T-helper 2 cell treated with Interferon-gamma antibody and Interleukin-4, amounts not matched to agents 5 μg/mL and 100 μg/mL, for 36 hours (primary cell): ENCODE results near the gene USO1.
"Not testable (repeated sequence)": the region's sequence is repeated elsewhere in the genome, so short reads cannot be mapped to it uniquely, and the experiment has no call there.

Experiments
- DNase-seq: peaks from one replicate; pipeline ENCODE4 v3.0.0; 2021; ENCODE audit warnings: low spot score
- H3K27ac Mint-ChIP-seq: one replicate; pipeline ENCODE4 v1.8.0; 2021; ENCODE audit warnings: mild to moderate bottlenecking, mixed read lengths
- H3K27me3 Mint-ChIP-seq: one replicate; pipeline ENCODE4 v1.8.0; 2021; ENCODE audit warnings: low read depth, mixed read lengths
- H3K36me3 Mint-ChIP-seq: one replicate; pipeline ENCODE4 v1.8.0; 2021; ENCODE audit warnings: low read depth, mixed read lengths
- H3K4me1 Mint-ChIP-seq: one replicate; pipeline ENCODE4 v1.8.0; 2021; ENCODE audit warnings: low read depth, mixed read lengths
- H3K4me3 Mint-ChIP-seq: one replicate; pipeline ENCODE4 v1.8.0; 2022; ENCODE audit warnings: mild to moderate bottlenecking, moderate library complexity, mixed read lengths
- H3K9me3 Mint-ChIP-seq: one replicate; pipeline ENCODE4 v1.8.0; 2021; ENCODE audit warnings: mixed read lengths

The USO1 gene

DNA sequence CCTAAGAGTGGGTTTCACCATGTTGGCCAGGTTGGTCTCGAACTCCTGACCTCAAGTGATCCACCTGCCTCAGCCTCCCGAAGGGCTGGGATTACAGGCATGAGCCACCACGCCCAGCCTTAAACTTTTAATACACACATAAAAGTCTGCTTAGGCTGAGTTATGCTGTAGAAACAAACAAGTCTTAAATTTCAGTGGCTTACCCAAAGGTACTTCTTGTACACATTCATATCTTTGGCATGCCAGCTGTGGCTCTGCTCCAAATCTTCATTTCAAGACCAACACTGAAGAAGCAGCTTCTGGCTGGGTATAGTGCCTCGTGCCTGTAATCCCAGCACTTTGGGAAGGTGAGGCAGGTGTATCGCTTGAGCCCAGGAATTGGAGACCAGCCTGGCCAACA is 97.6 kb downstream of the USO1 start:
- Mint-ChIP-seq H3K36me3 (peaks cover under 1% of the 10 kb centered on the region), H3K27me3 (no peaks in the 10 kb centered on the region), H3K9me3 (no peaks in the 10 kb centered on the region), H3K4me3 (no peak overlapping the region), H3K27ac (no peak overlapping the region), H3K4me1 (no peaks in the 10 kb centered on the region)
- no peak for DNase-seq

DNA sequence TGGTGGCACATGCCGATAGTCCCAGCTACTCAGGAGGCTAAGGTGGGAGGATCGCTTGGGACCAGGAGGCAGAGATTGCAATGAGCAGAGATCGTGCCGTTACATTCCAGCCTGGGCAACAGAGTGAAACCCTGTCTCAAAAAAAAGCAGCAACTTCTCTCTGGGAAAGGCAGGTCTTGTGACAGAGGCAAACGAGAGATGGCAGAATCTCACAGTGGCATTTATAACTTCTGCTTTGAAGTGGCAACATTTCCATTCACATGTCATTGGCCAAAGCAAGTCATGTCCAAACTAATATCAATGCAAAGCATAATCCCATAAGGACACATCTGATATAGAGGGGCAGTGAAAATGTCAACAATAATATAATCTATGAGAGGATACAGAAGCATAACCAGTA is 98.0 kb downstream of the USO1 start:
- H3K27ac Mint-ChIP-seq, result no peak overlapping the region

DNA sequence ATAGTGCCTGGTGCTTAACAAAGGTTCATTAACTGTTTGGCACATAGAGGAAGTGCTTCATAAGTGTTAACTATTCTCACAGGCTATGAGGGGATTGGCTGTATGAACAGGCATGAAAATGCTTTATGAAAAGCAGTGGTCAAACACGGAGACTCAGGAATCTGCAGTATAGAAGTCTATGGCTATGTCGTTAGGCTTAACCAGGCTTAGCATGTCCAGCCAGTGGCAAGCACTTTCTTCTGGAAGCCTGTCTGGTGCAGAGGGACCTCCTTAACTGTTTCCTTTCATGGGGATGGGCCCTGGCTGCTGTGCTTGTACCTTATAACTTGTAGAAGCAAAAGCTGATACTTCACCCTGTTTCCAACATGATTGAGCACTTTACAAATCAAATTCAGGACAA is 99.4 kb downstream of the USO1 start:
- Mint-ChIP-seq H3K4me1 (no peaks in the 10 kb centered on the region), H3K36me3 (no peaks in the 10 kb centered on the region), H3K27me3 (peaks cover 3% of the 10 kb centered on the region), H3K9me3 (no peaks in the 10 kb centered on the region), H3K4me3 (no peak overlapping the region), H3K27ac (no peak overlapping the region)
- no peak for DNase-seq

More for the DNA sequence above, 98.0 kb downstream of the USO1 start:
- Mint-ChIP-seq H3K4me1 (no peaks in the 10 kb centered on the region), H3K36me3 (no peaks in the 10 kb centered on the region), H3K9me3 (no peaks in the 10 kb centered on the region), H3K4me3 (no peak overlapping the region), H3K27me3 (peaks cover 3% of the 10 kb centered on the region)
- no peak for DNase-seq

DNA sequence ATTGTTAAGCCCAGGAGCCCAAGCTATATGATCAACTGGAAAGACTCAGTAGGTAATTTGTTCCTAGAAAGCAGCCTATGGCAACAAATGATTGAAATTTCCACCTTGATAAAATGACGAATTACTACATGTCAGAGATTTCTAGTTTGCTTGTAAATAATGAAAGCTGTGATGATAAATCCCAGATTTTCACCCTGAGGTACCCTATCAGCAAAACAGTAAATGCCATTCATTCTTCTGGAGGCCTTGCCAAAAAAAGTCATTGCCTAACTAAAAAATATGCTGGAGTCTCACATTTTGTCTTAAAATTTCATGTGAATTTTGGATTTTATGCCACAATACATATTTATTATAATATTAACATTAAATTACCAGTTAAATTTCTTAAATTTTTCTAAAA is 106.5 kb downstream of the USO1 start:
- H3K27ac Mint-ChIP-seq, result no peak overlapping the region

DNA sequence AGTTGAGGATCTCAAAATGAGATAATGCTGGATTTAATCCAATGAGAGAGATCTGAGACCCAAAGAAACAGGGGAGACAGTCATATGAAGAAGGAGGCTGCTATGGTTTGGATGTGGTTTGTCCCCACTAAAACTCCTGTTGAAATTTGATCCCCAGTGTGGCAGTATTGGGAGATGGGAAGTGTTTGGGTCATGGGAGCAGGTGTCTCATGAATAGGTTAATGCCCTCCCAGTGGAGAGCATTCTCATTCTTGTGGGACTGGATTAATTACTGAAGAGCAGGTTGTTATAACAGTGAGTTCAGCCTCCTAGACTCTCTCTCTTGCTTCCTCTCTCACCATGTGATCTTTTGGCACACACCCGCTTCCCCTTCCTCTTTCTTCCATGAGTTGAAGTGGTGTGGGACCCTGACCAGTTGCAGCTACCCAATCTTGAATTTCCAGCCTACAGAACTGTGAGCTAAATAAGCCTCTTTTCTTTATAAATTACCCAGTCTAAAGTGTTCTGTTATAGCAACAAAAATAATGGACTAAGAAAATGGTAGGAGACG is 107.6 kb downstream of the USO1 start:
- Mint-ChIP-seq H3K27me3 (peaks cover 5% of the 10 kb centered on the region), H3K4me3 (no peak overlapping the region), H3K4me1 (no peaks in the 10 kb centered on the region), H3K27ac (no peak overlapping the region), H3K9me3 (no peaks in the 10 kb centered on the region), H3K36me3 (no peaks in the 10 kb centered on the region)
- DNase-seq, result no peak

More for the DNA sequence above, 106.5 kb downstream of the USO1 start:
- Mint-ChIP-seq H3K27me3 (peaks cover 5% of the 10 kb centered on the region), H3K4me3 (no peak overlapping the region), H3K36me3 (no peaks in the 10 kb centered on the region), H3K4me1 (no peaks in the 10 kb centered on the region), H3K9me3 (no peaks in the 10 kb centered on the region)
- DNase-seq, result no peak

DNA sequence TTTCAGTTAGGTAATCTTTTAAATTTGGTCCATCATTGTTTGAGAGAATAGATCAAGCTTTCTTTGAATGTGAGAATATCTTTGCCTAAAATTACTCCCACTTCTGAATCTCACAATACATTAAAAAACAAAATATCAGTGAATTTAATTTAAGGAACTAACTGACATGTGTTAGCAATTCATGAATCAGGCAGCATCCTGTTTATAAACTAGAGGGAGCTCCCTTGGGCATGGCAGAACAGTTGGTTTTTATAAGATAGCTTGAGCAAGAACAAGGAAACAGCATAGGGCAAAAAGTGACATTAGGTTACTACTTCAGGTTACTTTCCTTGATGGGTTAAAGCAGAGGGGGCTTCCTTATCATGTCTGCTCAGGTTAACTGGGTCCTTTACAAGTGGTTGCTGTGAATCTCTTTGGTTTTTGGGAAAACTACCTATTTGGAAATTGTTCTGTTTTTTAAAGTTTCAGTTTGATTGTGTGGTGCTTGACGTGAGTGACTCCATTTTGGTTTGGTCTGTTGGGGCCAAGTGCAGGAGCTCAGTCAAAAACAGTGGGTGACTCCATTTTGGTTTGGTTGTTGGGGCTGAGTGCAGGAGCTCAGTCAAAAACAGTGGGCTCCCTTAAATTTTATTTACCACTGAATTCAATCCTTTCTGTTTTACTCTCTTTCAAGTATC is 109.9 kb downstream of the USO1 start:
- no peaks in the 10 kb centered on the region for H3K4me1 Mint-ChIP-seq
- no peaks in the 10 kb centered on the region for H3K27me3 Mint-ChIP-seq
- H3K36me3 Mint-ChIP-seq, result no peaks in the 10 kb centered on the region
- H3K4me3 Mint-ChIP-seq, result no peak overlapping the region
- H3K9me3 Mint-ChIP-seq, result no peaks in the 10 kb centered on the region
- no peak overlapping the region for H3K27ac Mint-ChIP-seq
- no peak for DNase-seq

DNA sequence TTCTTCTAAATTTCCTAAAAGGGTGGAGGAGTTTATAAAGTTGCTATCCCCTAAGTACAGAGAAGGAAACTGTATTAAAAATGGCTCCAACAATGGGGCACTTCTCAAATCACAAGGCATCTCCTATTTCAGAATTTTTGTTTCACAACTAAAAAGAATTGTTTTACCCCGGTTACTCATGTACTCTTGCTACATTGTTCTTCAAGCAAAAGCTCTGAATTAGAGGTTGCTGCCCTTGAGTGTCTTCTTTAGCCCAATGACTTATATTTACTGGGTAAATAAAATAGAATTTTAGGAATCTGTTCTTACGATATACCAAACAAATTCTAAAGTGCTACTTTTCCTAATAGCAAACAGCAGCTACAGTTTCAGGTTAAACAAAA is 110.4 kb downstream of the USO1 start:
- no peak overlapping the region for H3K27ac Mint-ChIP-seq
- H3K4me1 Mint-ChIP-seq, result no peaks in the 10 kb centered on the region
- H3K27me3 Mint-ChIP-seq, result no peaks in the 10 kb centered on the region
- H3K36me3 Mint-ChIP-seq, result no peaks in the 10 kb centered on the region
- no peak overlapping the region for H3K4me3 Mint-ChIP-seq
- no peak for DNase-seq
- H3K9me3 Mint-ChIP-seq, result no peaks in the 10 kb centered on the region

DNA sequence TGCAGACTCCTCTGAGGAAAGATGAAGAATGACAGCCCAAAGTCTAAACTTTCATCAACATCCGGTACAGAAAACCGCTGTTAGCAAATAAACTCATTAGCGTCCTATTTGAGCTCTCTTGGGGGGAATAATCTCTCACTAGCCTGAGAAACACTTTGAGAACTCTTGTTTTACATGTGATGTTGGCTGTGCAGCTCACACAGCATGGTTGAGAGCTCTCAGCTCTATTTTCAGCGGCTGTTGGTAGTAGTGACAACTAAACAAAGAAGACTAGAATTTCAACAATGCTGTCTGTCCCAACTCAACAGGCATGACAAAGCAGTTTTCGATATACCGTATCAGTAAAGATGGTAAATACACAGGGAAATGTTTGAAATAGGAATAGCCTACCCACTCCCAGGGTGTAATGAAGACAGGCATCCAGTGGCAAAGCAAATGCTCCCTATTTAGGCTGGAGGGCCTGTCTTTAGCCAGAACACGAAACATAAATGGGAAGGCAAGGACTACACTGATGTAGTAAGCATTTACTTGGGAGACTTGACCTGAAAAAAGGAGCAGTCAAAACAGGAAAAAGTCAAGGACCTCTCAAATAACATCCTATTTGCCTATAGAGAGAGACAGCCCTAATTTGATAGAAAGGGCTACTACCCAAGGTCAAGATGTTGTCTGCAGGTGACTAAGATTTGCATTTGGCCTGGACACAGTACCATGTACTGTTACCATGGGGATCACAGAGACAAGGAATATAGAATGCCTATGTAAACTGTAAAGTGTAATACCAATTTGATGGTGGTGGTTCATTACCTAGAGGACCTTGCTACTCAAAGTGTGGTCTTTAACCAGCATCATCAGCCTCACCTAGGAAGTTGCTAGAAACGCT is 117.5 kb downstream of the USO1 start:
- Mint-ChIP-seq H3K9me3 (no peaks in the 10 kb centered on the region), H3K4me1 (peaks cover 2% of the 10 kb centered on the region), H3K27ac (no peak overlapping the region), H3K36me3 (no peaks in the 10 kb centered on the region), H3K27me3 (no peaks in the 10 kb centered on the region), H3K4me3 (no peak overlapping the region)
- DNase-seq, result no peak

DNA sequence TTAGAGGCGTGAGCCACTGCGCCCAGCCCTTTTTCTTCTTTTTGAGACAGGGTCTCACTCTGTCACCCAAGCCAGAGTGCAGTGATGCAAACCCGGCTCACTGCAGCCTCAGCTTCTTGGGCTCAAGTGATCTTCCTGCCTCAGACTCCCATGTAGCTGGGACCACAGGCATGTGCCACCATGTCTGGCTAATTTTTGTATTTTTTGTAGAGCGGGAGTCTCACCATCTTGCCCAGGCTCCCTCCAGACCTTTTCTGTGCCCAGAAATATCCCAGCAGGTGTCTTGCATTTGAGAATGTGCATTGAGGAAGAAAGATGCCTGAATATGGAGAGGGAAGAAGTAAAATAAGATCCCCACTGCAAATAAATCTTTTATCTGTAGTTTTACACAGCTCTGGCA is 119.2 kb downstream of the USO1 start:
- DNase-seq, result no peak
- no peaks in the 10 kb centered on the region for H3K36me3 Mint-ChIP-seq
- no peak overlapping the region for H3K4me3 Mint-ChIP-seq
- no peaks in the 10 kb centered on the region for H3K9me3 Mint-ChIP-seq
- no peaks in the 10 kb centered on the region for H3K27me3 Mint-ChIP-seq
- H3K4me1 Mint-ChIP-seq, result peaks cover 4% of the 10 kb centered on the region
- no peak overlapping the region for H3K27ac Mint-ChIP-seq

DNA sequence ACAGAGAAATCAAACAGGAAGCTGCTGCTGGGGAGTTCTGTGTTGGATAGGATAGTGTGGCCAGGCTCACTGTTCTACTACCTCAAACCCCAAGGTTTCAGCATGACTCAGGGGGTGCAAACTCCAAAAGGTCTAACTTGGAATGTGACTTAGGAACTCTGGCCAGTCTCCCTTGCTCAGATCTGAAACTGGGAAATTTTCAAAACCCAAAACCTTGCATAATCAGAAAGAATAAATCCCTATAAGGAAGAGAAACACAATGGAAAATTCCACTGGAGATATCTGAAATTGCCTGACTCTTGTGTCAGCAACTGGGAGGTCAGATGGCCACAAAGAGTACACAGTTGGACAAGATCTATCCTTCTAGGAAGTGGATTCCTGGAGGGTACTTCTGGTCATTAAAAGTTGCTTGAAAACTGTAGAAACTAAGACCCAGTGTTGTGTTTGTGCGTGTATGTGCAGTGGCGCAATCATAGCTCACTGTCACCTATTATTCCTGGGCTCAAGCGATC is 119.8 kb downstream of the USO1 start:
- Mint-ChIP-seq H3K9me3 (no peaks in the 10 kb centered on the region), H3K4me1 (peaks cover 7% of the 10 kb centered on the region), H3K27me3 (no peaks in the 10 kb centered on the region), H3K27ac (no peak overlapping the region), H3K4me3 (no peak overlapping the region), H3K36me3 (no peaks in the 10 kb centered on the region)
- DNase-seq, result no peak

DNA sequence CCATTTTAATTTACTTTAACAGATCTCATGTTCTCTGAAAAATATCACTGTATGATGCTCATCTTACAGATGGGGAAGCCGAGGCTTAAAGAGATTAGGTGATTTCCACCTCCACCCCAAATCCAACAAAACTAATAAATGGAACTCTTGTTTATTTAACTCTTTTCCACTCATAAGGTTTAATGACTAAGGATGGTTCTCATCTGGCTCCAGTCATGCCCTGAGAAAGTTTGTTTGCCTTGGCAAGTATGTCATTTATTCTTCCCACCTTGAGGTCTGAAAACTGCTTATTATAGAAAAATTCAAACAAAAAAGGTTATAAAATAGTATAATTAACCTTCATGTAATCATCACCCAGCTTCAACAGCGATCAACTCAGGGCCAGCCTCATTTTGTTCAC is 121.6 kb downstream of the USO1 start:
- no peak for DNase-seq
- peaks cover 11% of the 10 kb centered on the region for H3K4me1 Mint-ChIP-seq
- H3K4me3 Mint-ChIP-seq, result no peak overlapping the region
- no peaks in the 10 kb centered on the region for H3K9me3 Mint-ChIP-seq
- H3K27me3 Mint-ChIP-seq, result no peaks in the 10 kb centered on the region
- no peak overlapping the region for H3K27ac Mint-ChIP-seq
- H3K36me3 Mint-ChIP-seq, result no peaks in the 10 kb centered on the region

DNA sequence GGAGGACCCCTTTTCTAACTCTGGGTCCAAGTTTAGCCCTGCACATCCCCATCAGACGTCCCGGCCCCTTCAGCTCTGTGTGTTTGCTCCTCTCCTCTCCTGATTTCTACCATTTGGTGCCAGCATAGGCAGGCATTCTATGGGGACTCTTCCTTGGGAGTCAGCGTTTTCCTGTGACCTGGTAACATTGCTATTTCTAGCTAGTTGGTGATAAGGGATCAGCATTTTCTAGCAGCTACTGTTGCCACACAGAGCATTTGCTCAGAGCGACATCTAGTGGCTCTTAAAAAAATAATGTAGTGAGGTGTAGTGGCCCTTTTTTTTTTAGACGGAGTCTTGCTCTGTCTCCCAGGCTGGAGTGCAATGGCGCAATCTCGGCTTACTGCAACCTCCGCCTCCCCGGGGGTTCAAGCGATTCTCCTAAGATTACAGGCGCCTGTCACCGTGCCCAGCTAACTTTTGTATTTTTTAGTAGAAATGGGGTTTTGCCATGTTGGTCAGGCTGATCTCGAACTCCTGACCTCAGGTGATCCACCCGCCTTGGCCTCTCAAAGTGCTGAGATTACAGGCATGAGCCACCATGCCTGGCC is 123.9 kb downstream of the USO1 start:
- not testable (repeated sequence) for H3K27ac Mint-ChIP-seq

DNA sequence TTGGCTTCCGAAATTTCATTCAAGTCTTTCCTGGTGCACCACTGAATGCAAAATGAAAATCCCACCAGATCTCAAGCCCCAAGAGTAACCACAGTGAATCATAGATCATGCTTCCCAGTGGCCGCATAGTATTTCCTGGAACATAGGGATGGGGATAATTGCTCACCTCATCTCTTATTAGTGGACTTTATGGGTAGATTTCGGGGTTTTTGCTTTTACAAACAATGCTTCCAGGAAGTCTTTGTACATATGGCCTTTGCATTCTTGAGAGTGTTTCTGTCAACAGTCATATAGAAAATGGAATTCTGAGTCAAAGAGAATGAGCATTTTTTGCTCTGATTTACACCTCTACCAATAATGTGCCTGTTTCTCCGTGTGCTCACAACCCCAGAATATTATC is 124.5 kb downstream of the USO1 start:
- Mint-ChIP-seq H3K27me3 (peaks cover 8% of the 10 kb centered on the region), H3K27ac (no peak overlapping the region), H3K4me1 (peaks cover 11% of the 10 kb centered on the region), H3K4me3 (no peak overlapping the region), H3K9me3 (no peaks in the 10 kb centered on the region), H3K36me3 (no peaks in the 10 kb centered on the region)
- DNase-seq, result no peak

More for the DNA sequence above, 123.9 kb downstream of the USO1 start:
- H3K4me1 Mint-ChIP-seq, result peaks cover 11% of the 10 kb centered on the region
- not testable (repeated sequence) for H3K27me3 Mint-ChIP-seq, H3K4me3 Mint-ChIP-seq, H3K9me3 Mint-ChIP-seq, H3K36me3 Mint-ChIP-seq
- peak; percentile 11 for DNase-seq

DNA sequence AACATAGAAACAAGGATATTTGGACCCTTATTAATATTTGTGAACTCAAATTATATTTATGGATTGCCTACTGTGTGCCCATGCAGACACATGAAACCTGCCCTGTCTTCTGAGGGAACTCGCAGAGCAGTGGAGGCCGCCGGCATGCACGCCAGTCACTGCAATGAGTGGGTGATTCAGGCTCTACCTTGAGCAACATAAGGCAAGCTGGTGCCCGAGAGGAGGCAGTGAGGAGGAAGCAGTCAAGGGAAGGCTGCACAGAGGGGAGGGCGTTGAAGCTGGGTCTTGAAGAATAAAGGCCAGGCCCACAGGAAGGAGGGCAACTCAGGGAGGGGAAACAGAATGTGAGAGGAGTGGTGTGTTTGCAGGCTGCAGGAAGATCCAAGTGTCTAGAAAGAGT is 125.1 kb downstream of the USO1 start:
- H3K36me3 Mint-ChIP-seq, result no peaks in the 10 kb centered on the region
- H3K9me3 Mint-ChIP-seq, result no peaks in the 10 kb centered on the region
- DNase-seq, result no peak

More for the DNA sequence above, 125.1 kb downstream of the USO1 start:
- Mint-ChIP-seq H3K4me1 (peaks cover 9% of the 10 kb centered on the region), H3K4me3 (no peak overlapping the region), H3K27ac (no peak overlapping the region), H3K27me3 (peaks cover 11% of the 10 kb centered on the region)
